Measurements from ENCODE around the gene GJB2.

GJB2 gene

GRCh38 chr13:20145521-20145920, 47.2 kb downstream of the GJB2 start:
- Histone ChIP-seq H3K27me3 (ENCODE audit: insufficient read depth, insufficient read length) (no peaks in the 10 kb centered on the region), H3K9ac (ENCODE audit: insufficient read length, low read depth) (no peak overlapping the region), H3K9me3 (ENCODE audit: insufficient read depth, low read length) (no peaks in the 10 kb centered on the region), H3K36me3 (ENCODE audit: insufficient read depth, insufficient read length, low read length) (no peaks in the 10 kb centered on the region), H3K4me1 (ENCODE audit: insufficient read depth, insufficient read length) (peaks cover 2% of the 10 kb centered on the region), H3K4me3 (ENCODE audit: insufficient read length, low read depth) (no peak overlapping the region)
- TF ChIP-seq SUZ12 (IDR thresholded peaks at IDR 0.05; ENCODE audit: extremely low read depth, insufficient read depth, insufficient read length): no peak
- no peak for TF ChIP-seq YY1 (IDR thresholded peaks at IDR 0.05; ENCODE audit: insufficient read depth, insufficient read length)
- no peak for TF ChIP-seq ZNF274 (IDR thresholded peaks at IDR 0.05; ENCODE audit: low read depth, low read length)
- no peak for DNase-seq (ENCODE audit: low read depth, low spot score)

GRCh38 chr13:20144141-20144850, 48.4 kb downstream of the GJB2 start:
- no peaks in the 10 kb centered on the region for H3K36me3 ChIP-seq (ENCODE audit: insufficient read depth, insufficient read length, low read length)
- H3K27me3 ChIP-seq (ENCODE audit: insufficient read depth, insufficient read length): no peaks in the 10 kb centered on the region
- peaks cover 2% of the 10 kb centered on the region for H3K4me1 ChIP-seq (ENCODE audit: insufficient read depth, insufficient read length)

GRCh38 chr13:20142927-20143480, 49.7 kb downstream of the GJB2 start:
- no peak for TF ChIP-seq YY1 (IDR thresholded peaks at IDR 0.05; ENCODE audit: insufficient read depth, insufficient read length)
- TF ChIP-seq ZNF274 (IDR thresholded peaks at IDR 0.05; ENCODE audit: low read depth, low read length): no peak
- TF ChIP-seq SUZ12 (IDR thresholded peaks at IDR 0.05; ENCODE audit: extremely low read depth, insufficient read depth, insufficient read length): no peak
- H3K9me3 ChIP-seq (ENCODE audit: insufficient read depth, low read length): no peaks in the 10 kb centered on the region
- no peaks in the 10 kb centered on the region for H3K36me3 ChIP-seq (ENCODE audit: insufficient read depth, insufficient read length, low read length)
- no peak for DNase-seq (ENCODE audit: low read depth, low spot score)
- H3K9ac ChIP-seq (ENCODE audit: insufficient read length, low read depth): no peak overlapping the region
- H3K4me3 ChIP-seq (ENCODE audit: insufficient read length, low read depth): no peak overlapping the region
- no peaks in the 10 kb centered on the region for H3K27me3 ChIP-seq (ENCODE audit: insufficient read depth, insufficient read length)
- H3K4me1 ChIP-seq (ENCODE audit: insufficient read depth, insufficient read length): peaks cover 2% of the 10 kb centered on the region

More at GRCh38 chr13:20144141-20144850, 48.4 kb downstream of the GJB2 start:
- no peak overlapping the region for H3K9ac ChIP-seq (ENCODE audit: insufficient read length, low read depth)
- no peak for TF ChIP-seq ZNF274 (IDR thresholded peaks at IDR 0.05; ENCODE audit: low read depth, low read length)
- TF ChIP-seq YY1 (IDR thresholded peaks at IDR 0.05; ENCODE audit: insufficient read depth, insufficient read length): no peak
- no peak for TF ChIP-seq SUZ12 (IDR thresholded peaks at IDR 0.05; ENCODE audit: extremely low read depth, insufficient read depth, insufficient read length)
- H3K4me3 ChIP-seq (ENCODE audit: insufficient read length, low read depth): no peak overlapping the region
- no peaks in the 10 kb centered on the region for H3K9me3 ChIP-seq (ENCODE audit: insufficient read depth, low read length)
- DNase-seq (ENCODE audit: low read depth, low spot score): no peak

- DNase-seq (ENCODE audit: low read depth, low spot score): no peak
- no peaks in the 10 kb centered on the region for H3K27me3 ChIP-seq (ENCODE audit: insufficient read depth, insufficient read length)
- no peaks in the 10 kb centered on the region for H3K9me3 ChIP-seq (ENCODE audit: insufficient read depth, low read length)
- H3K4me1 ChIP-seq (ENCODE audit: insufficient read depth, insufficient read length): peaks cover 2% of the 10 kb centered on the region
- TF ChIP-seq ZNF274 (IDR thresholded peaks at IDR 0.05; ENCODE audit: low read depth, low read length) (no peak), YY1 (IDR thresholded peaks at IDR 0.05; ENCODE audit: insufficient read depth, insufficient read length) (no peak), SUZ12 (IDR thresholded peaks at IDR 0.05; ENCODE audit: extremely low read depth, insufficient read depth, insufficient read length) (no peak)
- no peak overlapping the region for H3K9ac ChIP-seq (ENCODE audit: insufficient read length, low read depth)
- no peaks in the 10 kb centered on the region for H3K36me3 ChIP-seq (ENCODE audit: insufficient read depth, insufficient read length, low read length)
- H3K4me3 ChIP-seq (ENCODE audit: insufficient read length, low read depth): no peak overlapping the region
Observed at GRCh38 chr13:20142023-20142926, 50.5 kb downstream of the GJB2 start.

GRCh38 chr13:20141238-20142022, 51.3 kb downstream of the GJB2 start:
- no peaks in the 10 kb centered on the region for H3K36me3 ChIP-seq (ENCODE audit: insufficient read depth, insufficient read length, low read length)
- H3K9ac ChIP-seq (ENCODE audit: insufficient read length, low read depth): no peak overlapping the region
- peaks cover 2% of the 10 kb centered on the region for H3K4me1 ChIP-seq (ENCODE audit: insufficient read depth, insufficient read length)
- DNase-seq (ENCODE audit: low read depth, low spot score): no peak
- no peak overlapping the region for H3K4me3 ChIP-seq (ENCODE audit: insufficient read length, low read depth)
- no peaks in the 10 kb centered on the region for H3K27me3 ChIP-seq (ENCODE audit: insufficient read depth, insufficient read length)
- TF ChIP-seq YY1 (IDR thresholded peaks at IDR 0.05; ENCODE audit: insufficient read depth, insufficient read length) (no peak), ZNF274 (IDR thresholded peaks at IDR 0.05; ENCODE audit: low read depth, low read length) (no peak), SUZ12 (IDR thresholded peaks at IDR 0.05; ENCODE audit: extremely low read depth, insufficient read depth, insufficient read length) (no peak)
- H3K9me3 ChIP-seq (ENCODE audit: insufficient read depth, low read length): no peaks in the 10 kb centered on the region

GRCh38 chr13:20140487-20140886, 52.3 kb downstream of the GJB2 start:
- no peaks in the 10 kb centered on the region for H3K9me3 ChIP-seq (ENCODE audit: insufficient read depth, low read length)
- no peak overlapping the region for H3K9ac ChIP-seq (ENCODE audit: insufficient read length, low read depth)
- H3K4me3 ChIP-seq (ENCODE audit: insufficient read length, low read depth): no peak overlapping the region
- DNase-seq (ENCODE audit: low read depth, low spot score): no peak
- no peaks in the 10 kb centered on the region for H3K27me3 ChIP-seq (ENCODE audit: insufficient read depth, insufficient read length)
- H3K4me1 ChIP-seq (ENCODE audit: insufficient read depth, insufficient read length): peaks cover 2% of the 10 kb centered on the region
- no peak for TF ChIP-seq ZNF274 (IDR thresholded peaks at IDR 0.05; ENCODE audit: low read depth, low read length)
- TF ChIP-seq SUZ12 (IDR thresholded peaks at IDR 0.05; ENCODE audit: extremely low read depth, insufficient read depth, insufficient read length): no peak
- no peak for TF ChIP-seq YY1 (IDR thresholded peaks at IDR 0.05; ENCODE audit: insufficient read depth, insufficient read length)
- no peaks in the 10 kb centered on the region for H3K36me3 ChIP-seq (ENCODE audit: insufficient read depth, insufficient read length, low read length)
